ENCODE data around the gene TMTC2.

DNA sequence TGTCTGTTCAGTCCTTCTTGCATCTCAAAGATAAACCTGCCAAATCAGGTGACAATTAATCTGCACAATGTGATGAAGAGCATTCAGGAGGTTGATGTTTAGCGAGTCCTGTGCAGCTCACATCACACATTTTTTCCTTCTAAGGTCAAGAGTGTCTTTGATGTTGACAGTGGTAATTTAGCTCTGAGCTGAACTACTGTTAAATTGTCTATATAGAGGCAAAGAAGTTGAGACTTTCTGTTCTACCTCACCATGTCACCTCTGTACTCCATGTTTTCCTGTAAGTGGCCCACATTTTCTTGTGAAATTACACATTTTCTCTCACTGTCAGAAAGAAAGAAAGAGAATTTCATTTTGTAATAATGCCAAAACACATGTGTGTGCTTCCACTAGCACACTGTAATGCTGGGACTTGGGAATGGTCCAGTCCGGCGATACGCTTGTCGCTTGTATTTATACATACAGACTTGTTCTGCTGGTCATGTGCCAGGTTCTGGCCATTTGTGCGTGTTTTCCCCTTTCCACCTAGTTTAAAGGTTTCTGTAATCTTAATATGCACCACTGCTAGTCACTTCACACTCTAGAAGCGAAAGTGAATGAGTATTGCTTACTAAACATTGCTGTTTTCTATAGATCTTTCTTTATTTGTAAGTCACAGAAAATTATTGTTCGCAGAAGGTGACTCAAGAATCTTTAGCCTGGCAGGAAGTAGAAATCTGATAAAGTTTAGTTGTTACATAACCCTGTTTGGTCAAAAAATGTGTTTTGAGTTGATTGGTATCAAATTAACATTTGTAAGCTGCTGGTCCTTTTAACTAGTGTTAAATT is 328.9 kb downstream of the TMTC2 start:
- TF ChIP-seq, protein P1, sequence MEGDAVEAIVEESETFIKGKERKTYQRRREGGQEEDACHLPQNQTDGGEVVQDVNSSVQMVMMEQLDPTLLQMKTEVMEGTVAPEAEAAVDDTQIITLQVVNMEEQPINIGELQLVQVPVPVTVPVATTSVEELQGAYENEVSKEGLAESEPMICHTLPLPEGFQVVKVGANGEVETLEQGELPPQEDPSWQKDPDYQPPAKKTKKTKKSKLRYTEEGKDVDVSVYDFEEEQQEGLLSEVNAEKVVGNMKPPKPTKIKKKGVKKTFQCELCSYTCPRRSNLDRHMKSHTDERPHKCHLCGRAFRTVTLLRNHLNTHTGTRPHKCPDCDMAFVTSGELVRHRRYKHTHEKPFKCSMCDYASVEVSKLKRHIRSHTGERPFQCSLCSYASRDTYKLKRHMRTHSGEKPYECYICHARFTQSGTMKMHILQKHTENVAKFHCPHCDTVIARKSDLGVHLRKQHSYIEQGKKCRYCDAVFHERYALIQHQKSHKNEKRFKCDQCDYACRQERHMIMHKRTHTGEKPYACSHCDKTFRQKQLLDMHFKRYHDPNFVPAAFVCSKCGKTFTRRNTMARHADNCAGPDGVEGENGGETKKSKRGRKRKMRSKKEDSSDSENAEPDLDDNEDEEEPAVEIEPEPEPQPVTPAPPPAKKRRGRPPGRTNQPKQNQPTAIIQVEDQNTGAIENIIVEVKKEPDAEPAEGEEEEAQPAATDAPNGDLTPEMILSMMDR (IDR thresholded peaks at IDR 0.05; ENCODE audit: low read depth, low read length) = no peak
- TF ChIP-seq EZH2phosphoT487 (IDR thresholded peaks at IDR 0.05; ENCODE audit: low read depth) = no peak
